ENCODE data around the gene UNC5A.

- TF ChIP-seq CTCF (IDR thresholded peaks at IDR 0.05) (no peak), POLR2A (IDR thresholded peaks at IDR 0.05) (no peak)
Observed at GRCh38 chr5:176850371-176851245, 40.2 kb downstream of the UNC5A start.

Data from uterus (tissue), 2 donors.